GM12875 (cell line): ENCODE data around the gene FAM174C.
A peak's percentile ranks its signal among the peaks of the same experiment; 100 is the strongest.

Source experiments
- H3K4me3 ChIP-seq: one replicate; pipeline ENCODE4 v1.5.1; 2011; ENCODE audit warnings: low read depth, low read length, control low read depth
- TF ChIP-seq, protein P1 (sequence below): IDR thresholded peaks from 2 replicates; pipeline ENCODE4 v1.5.1; 2011; ENCODE audit warnings: low read depth, mild to moderate bottlenecking, control low read depth, inconsistent platforms, low read length, moderate library complexity, borderline replicate concordance; ENCODE audit not compliant: insufficient read depth

The FAM174C gene

DNA sequence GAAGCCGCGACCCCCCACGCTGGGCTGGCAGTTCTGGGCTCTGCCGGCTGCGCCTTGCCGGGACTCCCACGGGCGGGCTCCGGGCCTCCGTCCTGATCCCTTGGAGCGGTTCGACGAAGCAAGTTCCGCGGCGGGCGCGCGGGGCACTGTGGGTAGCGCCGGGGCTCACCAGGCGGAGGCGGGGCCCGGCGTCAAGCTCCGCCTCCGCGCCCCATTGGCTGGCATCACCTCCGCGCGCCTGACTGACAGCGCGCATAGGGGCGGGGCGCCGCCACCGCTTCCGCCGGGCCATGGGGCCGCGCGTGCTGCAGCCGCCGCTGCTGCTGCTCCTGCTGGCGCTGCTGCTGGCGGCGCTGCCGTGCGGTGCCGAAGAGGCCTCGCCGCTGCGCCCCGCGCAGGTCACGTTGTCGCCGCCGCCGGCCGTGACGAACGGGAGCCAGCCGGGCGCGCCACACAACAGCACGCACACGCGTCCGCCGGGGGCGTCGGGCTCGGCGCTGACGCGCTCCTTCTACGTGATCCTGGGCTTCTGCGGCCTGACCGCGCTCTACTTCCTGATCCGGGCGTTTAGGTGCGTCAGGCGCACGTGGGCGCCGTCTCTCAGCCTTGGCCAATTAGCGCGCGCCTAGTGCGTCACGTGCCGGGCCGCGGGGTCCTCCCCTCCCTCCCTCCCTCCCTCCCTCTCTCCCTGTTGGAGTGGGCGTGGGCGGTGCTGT, at the start of gene FAM174C:
TSS of gene FAM174C (plus strand) at position 271 of the 716 bp plus-strand sequence. CDS start at position 291, 20 bp downstream.
- TF ChIP-seq, protein P1, sequence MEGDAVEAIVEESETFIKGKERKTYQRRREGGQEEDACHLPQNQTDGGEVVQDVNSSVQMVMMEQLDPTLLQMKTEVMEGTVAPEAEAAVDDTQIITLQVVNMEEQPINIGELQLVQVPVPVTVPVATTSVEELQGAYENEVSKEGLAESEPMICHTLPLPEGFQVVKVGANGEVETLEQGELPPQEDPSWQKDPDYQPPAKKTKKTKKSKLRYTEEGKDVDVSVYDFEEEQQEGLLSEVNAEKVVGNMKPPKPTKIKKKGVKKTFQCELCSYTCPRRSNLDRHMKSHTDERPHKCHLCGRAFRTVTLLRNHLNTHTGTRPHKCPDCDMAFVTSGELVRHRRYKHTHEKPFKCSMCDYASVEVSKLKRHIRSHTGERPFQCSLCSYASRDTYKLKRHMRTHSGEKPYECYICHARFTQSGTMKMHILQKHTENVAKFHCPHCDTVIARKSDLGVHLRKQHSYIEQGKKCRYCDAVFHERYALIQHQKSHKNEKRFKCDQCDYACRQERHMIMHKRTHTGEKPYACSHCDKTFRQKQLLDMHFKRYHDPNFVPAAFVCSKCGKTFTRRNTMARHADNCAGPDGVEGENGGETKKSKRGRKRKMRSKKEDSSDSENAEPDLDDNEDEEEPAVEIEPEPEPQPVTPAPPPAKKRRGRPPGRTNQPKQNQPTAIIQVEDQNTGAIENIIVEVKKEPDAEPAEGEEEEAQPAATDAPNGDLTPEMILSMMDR, result no peak

DNA sequence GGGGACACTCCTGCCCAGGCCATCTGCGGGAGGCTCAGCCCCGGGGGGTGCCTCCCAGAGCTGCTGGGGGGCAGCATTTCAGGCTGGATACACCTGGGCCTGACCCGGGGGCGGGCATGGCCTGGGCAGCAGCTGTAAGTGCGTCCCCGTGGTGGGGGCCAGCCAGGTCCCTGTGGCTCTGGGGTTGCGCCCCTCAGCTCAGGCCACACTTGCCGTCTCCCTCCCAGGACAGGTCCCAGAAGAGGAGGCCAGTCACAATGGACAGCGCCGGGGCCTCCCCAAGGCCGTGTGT, 49.2 kb upstream of the FAM174C start:
- TF ChIP-seq, protein P1, result no peak
- no peak overlapping the region for H3K4me3 ChIP-seq

More for the DNA sequence above, at the start of gene FAM174C:
- peak within 1 kb of the TSS; percentile 79 for H3K4me3 ChIP-seq

DNA sequence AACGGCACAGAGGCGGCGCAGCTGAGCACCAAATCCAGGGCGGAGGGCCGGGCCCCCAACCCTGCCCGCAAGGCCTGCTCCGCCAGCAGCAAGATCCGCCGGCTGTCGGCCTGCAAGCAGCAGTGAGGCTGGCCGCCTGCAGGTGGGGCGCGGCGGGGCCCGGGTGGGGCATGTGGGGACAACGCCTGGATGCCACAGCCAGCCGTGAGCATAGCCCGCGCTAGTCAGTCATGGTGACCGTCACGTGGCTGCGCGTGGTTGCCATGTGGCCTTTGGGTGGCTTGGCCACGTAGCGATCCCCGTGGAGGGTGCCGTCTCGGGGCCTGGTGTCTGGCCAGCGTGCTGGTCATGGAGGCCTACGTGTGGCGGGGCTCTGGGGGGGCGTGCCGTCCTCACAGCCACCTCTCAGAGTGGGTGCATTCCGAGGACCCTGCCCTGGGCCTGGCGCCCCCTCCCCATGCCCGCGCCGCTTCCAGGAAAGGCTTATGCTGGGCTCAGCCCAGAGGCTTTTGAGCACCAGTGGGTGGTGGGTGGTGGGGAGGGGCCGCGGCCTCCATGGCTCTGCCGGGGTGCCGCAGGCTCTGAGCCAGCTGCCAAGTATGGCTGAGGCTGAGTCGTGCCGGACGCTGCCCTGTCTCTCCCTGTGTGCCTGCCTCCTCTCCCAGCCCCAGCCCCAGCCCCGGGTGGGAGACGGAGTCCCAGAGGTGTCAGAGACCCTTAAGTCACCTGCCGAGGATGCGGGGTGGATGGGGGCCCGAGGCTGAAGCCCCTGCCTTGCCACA, 48.6 kb upstream of the FAM174C start:
- TF ChIP-seq, protein P1, result no peak
- no peak overlapping the region for H3K4me3 ChIP-seq

DNA sequence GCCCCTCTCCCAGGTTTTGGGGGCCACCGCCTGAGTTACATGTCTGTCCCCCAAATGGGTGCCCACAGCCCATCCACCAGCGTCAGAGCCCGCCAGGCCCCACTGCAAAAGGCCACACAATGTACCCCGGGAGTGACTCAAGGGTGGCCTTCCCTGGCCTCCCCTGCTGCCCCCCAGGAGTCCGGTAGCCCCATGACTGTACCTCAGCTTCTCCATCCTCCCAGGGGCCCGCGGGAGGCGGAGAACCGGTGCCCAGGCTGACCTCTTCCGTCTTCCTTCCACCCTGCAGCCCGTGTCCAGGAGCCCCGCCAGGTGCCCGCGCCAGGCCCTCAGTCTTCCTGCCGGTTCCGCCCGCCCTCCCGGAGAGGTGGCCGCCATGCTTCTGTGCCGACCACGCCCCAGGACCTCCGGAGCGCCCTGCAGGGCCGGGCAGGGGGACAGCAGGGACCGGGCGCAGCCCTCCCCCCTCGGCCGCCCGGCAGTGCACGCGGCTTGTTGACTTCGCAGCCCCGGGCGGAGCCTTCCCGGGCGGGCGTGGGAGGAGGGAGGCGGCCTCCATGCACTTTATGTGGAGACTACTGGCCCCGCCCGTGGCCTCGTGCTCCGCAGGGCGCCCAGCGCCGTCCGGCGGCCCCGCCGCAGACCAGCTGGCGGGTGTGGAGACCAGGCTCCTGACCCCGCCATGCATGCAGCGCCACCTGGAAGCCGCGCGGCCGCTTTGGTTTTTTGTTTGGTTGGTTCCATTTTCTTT, 47.9 kb upstream of the FAM174C start:
- no peak overlapping the region for H3K4me3 ChIP-seq
- TF ChIP-seq, protein P1, result no peak

DNA sequence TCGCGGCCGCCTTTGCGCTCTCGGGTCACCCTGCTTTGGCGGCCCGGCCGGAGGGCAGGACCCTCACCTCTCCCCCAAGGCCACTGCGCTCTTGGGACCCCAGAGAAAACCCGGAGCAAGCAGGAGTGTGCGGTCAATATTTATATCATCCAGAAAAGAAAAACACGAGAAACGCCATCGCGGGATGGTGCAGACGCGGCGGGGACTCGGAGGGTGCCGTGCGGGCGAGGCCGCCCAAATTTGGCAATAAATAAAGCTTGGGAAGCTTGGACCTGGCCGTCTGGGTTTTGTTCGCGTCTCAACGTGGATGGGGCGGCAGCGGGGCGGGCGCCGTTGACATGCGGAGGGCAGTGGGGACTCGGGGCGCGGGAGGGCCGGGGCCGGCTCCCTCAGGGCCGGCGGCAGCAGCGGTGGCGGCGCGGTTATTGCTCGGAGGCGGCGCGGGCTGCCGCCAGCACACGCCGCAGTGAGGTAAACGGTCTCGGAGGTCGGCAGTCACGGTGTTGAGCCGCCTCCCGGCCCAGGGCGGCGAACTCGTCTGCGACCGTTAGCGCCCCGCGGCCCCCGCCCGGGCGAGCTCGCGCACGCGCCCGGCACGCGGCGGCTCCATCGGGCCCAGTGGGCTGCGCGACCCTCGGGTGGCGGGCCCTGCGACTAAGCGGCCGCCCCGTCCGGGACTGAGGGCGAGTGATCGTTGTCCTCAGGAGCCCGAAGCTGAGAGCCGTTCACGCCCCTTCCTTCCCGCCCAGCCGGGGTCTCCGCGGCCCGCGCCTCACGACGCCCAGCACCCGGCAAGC, 47.0 kb upstream of the FAM174C start:
- TF ChIP-seq, protein P1, result no peak
- no peak overlapping the region for H3K4me3 ChIP-seq

DNA sequence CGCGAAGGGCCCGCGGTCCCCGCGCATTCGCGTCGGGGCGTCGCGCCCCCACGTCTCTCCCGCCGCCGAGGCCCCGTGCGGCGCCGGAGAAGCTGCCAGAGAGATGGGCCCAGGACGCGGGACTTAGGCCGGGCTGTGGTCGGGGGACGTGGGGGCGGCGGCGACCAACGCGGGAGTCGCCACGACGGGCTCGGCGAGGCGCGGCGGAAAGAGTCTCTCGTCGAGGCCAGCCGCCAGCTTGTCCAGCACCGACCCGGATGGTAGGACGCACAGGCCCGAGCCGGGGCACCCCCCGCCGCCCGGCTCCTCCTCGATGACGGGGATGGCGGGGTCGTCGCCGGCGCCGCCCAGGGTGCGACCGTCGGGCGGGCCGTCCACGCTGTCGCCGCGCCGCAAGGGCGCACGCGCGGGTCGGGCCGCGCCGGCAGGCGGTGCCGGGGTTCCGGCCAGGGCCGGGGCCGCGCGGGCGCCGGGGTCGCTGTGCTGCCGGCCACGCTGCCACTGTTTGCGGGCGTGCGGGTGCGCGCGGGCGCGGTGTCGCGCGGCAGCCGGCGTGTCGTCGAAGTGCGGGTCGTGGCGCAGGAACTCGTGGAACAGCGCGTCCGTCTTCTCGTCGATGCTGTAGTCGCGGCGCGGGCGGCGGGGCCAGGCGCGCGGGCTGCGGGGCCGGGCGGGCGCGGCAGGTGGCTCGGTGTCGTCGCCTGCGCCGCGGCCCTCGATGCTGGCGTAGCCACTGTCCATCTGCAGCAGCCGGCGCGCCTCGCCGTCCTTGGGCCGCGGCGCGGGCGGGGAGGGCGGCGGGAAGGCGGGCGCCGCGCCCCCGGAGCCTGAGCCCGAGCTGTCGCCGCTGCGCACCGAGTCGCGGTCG, 46.0 kb upstream of the FAM174C start:
- TF ChIP-seq, protein P1, result no peak
- H3K4me3 ChIP-seq, result no peak overlapping the region
